NCI-H2171 treated with DMSO at 0.1 percent for 48 hours (cell line): Measurements from ENCODE around the gene TMEM131L.
A peak's percentile ranks its signal among the peaks of the same experiment; 100 is the strongest.
"Not testable (repeated sequence)": the region's sequence is repeated elsewhere in the genome, so short reads cannot be mapped to it uniquely, and the experiment has no call there.

Experiments used
- DNase-seq: peaks from one replicate; lab custom pipeline; 2025; lab: John Stamatoyannopoulos, UW

The TMEM131L gene, protein sequence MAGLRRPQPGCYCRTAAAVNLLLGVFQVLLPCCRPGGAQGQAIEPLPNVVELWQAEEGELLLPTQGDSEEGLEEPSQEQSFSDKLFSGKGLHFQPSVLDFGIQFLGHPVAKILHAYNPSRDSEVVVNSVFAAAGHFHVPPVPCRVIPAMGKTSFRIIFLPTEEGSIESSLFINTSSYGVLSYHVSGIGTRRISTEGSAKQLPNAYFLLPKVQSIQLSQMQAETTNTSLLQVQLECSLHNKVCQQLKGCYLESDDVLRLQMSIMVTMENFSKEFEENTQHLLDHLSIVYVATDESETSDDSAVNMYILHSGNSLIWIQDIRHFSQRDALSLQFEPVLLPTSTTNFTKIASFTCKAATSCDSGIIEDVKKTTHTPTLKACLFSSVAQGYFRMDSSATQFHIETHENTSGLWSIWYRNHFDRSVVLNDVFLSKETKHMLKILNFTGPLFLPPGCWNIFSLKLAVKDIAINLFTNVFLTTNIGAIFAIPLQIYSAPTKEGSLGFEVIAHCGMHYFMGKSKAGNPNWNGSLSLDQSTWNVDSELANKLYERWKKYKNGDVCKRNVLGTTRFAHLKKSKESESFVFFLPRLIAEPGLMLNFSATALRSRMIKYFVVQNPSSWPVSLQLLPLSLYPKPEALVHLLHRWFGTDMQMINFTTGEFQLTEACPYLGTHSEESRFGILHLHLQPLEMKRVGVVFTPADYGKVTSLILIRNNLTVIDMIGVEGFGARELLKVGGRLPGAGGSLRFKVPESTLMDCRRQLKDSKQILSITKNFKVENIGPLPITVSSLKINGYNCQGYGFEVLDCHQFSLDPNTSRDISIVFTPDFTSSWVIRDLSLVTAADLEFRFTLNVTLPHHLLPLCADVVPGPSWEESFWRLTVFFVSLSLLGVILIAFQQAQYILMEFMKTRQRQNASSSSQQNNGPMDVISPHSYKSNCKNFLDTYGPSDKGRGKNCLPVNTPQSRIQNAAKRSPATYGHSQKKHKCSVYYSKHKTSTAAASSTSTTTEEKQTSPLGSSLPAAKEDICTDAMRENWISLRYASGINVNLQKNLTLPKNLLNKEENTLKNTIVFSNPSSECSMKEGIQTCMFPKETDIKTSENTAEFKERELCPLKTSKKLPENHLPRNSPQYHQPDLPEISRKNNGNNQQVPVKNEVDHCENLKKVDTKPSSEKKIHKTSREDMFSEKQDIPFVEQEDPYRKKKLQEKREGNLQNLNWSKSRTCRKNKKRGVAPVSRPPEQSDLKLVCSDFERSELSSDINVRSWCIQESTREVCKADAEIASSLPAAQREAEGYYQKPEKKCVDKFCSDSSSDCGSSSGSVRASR (N-terminal part only)

DNA sequence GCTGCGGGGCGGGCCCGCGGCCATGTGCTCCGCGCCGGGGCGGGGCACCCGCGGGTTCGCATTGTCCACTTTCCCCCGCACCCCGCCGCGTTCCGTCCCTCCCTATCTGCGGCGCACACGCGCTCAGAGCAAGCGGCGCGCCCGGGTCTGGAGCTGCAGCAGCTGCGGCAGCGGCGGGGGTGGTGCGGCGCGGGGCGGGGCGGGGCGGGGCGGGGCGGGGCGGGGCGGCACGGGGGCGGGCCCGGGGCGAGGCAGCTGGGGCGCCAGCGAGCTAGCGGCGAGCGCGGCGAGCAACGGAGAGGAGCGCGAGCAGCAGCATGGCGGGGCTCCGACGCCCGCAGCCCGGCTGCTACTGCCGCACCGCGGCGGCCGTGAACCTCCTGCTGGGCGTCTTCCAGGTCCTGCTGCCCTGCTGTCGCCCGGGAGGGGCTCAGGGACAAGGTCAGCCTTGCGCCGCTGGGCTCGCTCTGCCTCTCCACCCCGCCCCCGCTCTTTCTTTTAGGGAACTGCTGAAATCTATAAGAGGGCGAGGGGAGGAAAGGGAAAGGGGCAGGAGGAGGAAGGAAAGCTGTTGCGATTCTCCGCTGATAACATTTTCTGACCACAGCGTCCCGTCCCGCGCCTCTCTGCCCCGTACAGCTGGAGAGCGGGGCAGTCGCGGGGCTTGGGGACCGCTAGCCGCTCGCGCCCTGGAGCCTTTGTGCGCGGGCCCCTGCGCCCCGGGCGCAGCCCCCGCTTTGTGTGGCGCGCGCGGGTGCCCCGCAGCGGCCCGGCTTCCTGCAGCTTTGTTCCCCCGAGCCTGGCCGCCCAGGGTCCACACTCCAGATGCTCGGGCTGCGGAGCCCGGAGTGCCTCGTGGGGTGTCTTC is at the start of gene TMEM131L:
TSS of gene TMEM131L (plus strand) at position 280 of the 868 bp plus-strand sequence. CDS start at position 318, 38 bp downstream.
- peak; percentile 43 for DNase-seq

DNA sequence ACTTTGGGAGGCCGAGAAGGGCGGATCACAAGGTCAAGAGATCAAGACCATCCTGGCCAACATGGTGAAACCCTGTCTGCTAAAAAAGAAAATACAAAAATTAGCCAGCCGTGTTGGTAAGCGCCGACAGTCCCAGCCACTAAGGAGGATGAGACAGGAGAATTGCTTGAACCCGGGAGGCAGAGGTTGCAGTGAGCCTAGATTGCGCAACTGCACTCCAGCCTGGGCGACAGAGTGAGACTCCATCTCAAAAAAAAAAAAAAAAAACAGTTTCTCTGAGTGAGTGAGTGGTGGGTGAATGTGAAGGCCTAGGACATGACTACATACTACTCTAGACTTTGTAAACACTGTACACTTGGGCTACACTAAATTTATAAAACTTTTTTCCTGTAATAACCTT is 49.7 kb upstream of the TMEM131L start:
- not testable (repeated sequence) for DNase-seq

DNA sequence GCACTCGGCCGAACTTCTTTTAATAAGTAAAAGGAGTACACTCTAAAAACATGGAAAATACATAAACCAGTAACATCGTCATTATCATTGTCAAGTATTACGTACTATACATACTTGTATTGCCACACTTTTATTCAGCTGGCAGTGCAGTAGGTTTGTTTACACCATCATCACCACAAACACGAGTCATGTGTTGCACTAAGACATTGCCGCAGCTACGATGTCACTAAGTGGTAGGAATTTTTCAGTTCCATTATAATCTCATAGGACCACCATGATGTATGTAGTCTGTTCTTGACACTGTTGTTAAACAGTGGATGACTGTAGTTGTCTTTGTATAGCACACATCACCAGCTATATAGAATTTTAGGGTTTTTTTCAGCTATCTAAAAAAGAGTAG is 48.0 kb upstream of the TMEM131L start:
- no peak for DNase-seq

DNA sequence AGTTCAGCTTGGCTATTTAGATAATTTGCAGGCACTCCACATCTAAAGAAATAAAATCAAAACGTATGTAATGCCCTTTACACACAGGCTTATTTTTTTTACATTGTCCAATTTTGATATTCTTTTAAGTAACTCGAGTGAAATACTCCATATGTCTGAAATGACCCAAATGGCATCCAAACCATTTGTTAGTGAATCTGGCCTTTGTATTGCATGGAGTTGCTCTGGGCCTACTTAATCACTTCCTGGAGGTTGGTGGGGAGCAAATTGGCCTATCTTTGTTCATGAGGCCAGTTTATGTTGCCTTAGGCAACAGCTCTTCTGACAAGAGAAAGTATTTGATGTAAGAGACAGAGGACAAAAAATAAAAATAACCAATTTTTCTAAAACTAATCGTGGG is 47.6 kb upstream of the TMEM131L start:
- no peak for DNase-seq

DNA sequence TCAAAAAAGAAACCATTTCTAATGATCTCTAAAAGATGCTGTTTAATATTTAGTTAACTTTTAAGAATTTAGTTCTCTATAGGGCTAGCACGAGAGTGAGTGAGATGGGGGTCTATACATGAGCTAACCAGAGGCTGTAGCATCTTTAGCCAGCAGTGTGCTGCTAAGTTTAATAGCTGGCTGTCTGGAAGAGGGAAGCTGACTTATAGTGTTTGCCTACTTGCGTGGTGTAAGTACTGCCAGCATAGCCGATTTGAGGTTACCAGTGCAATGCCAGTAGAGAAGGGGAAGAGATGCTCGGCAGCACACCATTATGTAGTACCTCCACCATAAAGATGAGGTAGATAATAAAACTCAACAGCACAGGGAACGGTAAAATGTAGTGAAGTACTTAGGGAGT is 47.1 kb upstream of the TMEM131L start:
- no peak for DNase-seq

DNA sequence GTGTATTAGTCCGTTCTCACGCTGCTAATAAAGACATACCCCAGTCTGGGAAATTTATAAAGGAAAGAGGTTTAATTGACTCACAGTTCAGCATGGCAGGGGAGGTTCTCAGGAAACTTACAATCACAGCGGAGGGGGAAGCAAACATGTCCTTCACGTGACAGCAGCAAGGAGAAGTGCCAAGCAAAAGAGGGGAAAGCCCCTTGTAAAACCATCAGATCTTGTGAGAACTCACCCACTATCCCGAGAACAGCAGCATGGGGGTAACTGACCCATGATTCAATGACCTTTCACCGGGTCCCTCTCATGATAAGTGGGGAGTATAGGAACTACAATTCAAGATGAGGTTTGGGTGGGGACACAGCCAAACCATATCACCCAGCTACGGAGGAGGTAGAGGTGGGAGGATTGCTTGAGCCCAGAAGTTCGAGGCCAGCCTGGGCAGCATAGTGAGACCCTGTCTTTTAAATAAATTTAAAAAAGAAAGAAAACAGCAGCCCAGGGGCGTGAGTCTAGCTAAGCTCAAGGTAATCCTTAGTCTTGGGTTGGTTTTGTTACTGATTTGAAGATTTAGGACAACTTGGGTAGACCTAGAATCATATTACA is 46.4 kb upstream of the TMEM131L start:
- no peak for DNase-seq

DNA sequence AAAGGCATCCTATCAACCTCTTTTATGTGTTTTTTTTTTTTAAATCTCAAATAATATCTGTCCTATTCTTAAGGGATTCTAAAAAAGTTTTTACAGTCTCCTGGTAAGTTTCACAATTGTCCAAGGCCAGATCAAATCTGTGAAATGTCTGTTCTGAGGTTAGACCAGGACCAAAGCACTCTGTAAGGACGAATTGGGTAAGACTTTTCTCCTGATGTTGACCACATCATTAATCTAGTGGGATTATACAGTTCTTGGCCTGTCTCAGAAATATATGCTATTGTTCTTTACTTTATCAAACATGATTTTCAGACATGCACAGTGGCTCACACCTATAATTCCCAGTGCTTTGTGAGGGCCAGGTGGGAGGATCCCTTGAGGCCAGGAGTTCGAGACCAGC is 45.8 kb upstream of the TMEM131L start:
- DNase-seq: no peak

DNA sequence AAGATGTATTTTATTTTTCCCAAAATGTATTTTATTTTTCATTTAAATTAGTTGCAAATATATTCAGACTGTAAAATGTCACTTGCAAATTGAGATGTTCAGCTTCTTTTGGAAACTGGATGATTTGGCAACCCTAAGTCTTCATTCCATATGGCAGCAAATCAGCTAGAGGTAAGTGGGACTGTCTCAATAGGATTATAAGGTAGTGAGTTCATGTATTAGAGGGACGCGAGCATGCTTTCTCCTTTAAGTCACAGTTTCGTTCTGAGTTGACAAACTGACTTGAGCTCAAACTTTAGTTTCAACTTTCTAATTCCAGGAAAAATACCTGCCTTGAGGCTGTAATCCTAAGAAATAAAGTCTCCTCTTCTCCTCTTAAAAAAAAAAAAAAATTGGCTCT is 44.2 kb upstream of the TMEM131L start:
- DNase-seq: no peak

DNA sequence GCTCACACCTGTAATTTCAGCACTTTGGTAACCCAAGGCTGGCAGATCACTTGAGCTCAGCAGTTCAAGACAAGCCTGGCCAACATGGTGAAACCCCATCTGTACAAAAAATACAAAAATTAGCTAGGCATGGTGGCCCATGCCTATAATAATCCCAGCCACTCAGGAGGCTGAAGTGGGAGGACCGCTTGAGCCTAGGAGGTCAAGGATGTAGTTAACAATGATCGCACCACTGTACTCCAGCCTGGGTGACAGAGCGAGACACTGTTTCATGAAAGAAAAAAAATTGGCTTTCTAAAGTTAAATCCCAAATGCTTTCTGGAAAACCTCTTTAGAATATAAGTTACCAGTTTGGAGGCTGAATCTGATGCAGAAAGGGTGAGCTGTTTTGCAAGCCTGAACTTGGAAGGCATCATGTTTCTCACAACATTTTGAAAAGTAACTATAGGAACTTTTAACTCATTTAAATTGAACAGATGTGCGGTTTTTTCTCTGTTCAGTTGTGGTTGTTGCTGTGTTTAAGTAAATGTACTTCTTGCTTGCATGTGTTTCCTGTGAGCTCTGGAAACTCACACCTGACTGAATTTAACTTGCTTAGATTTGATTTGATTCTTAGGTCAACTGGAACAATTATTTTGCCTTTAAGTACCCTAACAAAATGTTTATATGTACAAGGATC is 39.8 kb upstream of the TMEM131L start:
- DNase-seq: peak; percentile 4

DNA sequence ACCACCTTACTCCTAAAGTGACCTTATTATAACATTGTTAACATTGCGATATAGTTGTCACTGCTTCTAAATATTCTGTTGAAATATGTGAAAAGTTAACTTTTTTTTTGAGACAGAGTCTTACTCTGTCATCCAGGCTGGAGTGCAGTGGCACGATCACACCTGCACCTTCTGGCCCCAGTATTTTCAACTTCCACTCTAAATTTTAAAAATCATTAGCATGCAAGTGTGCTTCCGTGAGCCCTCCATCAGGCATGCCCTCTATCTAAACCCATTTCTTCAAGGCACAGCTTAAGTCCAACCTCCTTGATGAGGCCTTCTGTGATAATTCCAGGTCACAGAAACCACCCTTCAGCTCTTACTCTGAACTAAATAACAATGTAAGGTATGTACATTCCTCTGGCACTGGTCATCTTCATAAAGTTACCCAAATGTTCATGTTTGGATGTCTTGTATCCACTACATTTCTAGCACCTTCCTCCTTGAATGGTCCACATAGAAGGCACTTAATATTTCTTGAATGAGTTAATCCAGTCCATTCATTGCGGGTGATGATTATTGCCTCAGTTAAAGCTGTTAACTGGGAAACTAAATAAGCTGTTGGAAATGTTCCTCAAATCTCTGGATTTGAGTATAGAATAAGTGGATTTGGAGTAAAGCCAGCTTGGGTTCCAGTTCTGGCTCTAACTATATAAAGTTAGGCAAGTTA is 38.6 kb upstream of the TMEM131L start:
- DNase-seq: no peak

DNA sequence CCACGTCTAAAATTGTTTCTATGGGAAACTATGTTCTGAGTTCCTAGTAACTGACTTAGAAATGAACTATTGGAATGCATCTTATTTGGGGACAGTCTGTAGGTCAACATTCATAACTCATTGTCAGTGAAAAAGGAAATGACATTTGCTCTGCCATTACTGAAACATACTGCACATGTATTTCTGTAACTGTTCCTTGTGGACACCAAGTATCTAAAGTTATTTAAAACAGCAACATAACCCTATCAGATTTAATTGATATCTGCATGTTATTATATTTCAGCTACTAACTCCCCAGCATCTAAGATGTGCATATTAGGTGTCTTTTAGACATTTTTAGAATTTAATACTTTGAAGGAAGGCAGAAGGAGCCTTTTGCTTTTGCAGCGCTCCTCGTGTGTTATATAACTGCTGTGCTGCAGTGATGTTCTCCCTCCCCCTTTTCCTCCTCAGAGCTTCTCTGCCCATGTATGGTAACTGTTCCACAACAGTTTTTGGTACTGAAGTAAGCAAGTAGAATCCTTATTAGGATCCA is 37.2 kb upstream of the TMEM131L start:
- DNase-seq: no peak

DNA sequence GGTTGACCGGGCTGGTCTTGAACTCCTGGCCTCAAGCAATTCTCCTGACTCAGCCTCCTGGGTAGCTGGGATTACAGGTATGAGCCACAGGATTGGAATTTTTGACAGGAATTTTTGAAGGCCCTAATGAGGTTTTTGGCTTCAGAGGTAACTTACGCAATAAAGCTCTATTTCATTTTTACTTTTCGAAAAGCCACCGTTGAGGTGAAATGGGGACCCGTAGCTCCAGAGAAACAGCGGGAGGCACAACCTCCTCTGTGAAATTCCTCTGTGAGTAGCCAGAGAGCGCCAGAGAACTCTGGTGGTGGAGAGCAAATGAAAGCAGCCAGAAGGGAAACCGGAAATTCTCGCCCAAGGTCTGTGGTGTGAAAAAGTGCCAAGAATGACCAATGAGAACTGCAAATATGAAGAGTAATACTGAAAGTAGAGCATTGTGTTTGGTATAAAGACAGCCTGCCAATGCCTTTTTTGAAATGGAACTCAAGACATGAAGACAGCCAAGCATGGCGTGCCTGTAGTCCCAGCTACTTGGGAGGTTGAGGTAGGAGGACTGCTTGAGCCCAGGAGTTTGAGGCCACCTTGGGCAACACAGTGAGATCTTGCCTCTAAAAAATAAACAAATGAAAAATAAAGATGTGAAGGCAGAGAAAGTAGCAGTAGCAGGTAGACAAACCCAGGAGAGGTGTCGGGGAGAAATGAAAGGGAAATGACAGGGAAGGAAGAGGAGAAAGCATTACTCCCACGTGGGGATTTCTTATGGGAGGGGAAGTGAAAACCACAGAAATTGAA is 33.0 kb upstream of the TMEM131L start:
- DNase-seq: no peak

DNA sequence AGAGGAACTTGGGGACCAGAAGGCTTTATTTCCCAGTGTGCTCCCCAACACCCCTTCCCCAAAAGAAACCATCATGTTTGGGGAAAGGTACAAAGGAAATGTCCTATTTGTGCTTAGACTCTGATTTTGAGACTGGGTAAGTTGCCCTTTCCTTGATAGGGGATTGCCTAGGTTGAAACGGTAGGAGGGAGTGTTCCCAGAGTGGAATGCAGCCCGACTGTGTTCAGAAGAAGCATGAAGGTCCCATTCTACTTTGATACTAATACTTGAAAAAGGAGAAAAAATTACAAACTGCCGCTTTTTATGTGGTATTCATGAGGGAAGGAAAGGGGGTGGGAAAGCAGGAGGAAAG is 32.4 kb upstream of the TMEM131L start:
- DNase-seq: no peak

DNA sequence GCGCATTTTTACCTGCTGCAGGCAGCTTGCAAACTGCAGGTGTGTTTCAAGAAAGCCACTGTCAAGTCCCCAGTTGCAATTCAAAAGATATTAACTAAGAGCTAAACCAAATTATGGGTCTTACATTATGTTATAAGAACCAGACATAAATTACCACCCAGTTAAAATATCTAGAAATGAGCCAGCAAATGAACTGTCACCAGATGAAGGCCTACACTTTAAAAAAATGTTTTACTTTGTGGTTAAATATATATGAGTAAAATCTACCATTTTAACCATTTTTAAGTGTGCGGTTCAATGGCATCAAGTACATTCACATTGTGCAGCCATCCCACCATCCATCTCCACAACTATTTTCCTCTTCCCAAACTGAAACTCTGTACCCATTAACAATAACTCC is 32.0 kb upstream of the TMEM131L start:
- no peak for DNase-seq

DNA sequence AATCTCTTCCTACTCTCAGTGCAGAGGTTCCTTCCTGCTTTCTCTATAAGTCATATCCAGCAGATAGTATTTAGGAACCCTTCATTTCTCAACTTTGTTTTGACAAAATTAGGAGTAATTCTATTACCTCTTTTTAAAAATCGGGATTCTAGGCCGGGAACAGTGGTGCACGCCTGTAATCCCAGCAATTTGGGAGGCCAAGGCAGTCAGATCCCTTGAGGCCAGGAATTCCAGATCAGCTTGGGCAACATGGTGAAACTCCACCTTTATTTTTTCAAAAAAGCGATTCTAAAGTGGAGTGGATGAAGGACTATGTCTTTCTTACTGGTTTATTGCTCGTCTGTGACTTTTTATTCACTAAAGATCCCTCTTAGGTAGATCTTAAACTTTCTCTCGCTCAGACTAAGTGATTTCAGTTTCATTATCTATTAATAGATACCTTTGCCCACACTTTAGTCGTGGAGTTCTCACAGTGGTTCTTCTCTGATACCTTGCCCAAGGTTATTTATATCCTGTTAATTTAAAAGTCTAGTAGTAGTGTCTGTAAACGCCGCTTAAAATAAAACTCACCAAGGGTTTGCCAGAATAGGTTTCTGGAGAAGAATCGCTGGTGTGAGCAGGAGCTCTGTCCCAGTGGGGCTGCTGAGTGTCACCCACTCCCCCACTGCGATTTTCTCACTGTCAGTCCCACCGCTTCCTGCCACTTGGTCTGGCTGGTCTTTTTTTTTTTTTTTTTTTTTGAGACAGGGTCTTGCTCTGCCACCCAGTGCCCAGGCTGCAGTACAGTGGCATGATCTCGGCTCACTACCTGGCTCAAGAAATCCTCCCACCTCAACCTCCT is 27.0 kb upstream of the TMEM131L start:
- DNase-seq: no peak

DNA sequence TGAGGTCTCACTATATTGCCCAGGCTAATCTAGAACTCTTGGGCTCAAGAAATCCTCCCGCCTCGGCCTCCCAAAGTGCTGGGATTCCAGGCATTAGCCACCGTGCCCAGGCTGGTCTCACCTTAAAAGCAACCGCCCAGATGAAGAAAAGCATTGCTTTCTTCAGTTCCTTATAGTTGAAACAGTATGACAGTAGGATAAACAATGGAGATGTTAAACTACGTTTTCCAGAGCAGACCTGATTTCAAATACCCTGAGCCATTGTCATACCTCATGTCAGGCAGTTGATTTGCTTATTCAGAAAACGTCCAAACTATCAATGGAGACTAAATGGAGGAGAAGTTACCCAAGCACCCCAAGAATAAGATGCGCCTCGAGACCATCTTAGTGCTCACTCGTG is 26.3 kb upstream of the TMEM131L start:
- DNase-seq: no peak

DNA sequence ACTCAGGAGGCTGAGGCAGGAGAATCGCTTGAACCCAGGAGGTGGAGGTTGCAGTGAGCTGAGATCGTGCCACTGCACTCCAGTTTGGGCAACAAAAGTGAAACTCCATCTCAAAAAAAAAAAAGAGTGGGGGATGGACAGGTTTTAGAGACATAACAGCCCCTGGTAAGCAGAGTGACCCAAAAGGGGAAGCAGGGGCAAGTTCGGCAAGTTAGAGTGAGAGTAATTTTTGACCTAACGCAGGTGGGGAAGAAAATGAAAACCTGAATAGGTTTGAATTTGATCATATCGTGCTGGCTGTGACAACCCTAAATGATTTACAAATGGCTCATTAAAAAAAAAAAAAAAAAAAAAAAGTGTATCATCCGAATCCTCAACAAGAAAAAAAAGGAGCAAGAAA is 25.7 kb upstream of the TMEM131L start:
- no peak for DNase-seq
